ENCODE measurements around the gene SERPINE2.

DNA sequence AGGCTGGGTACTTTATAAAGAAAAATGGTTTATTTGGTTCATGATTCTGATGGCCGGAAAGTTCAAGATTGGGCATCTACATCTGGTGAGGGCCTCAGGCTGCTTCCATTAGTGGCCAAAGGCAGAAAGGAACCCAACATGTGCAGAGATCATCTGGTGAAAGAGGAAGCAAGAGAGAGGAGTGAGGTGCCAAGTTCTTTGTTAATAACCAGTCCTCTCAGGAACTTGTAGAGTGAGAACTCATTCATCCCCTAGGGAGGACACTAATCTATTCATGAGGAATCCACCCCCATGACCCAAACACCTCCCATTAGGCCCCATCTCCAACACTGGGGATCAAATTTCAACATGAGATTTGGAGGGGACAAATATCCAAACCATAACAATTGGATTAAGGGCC lies 17.8 kb upstream of the SERPINE2 start:
- TF ChIP-seq POLR2A (IDR thresholded peaks at IDR 0.05) (no peak), EP300 (IDR thresholded peaks at IDR 0.05) (no peak)
- TF ChIP-seq, protein P1, sequence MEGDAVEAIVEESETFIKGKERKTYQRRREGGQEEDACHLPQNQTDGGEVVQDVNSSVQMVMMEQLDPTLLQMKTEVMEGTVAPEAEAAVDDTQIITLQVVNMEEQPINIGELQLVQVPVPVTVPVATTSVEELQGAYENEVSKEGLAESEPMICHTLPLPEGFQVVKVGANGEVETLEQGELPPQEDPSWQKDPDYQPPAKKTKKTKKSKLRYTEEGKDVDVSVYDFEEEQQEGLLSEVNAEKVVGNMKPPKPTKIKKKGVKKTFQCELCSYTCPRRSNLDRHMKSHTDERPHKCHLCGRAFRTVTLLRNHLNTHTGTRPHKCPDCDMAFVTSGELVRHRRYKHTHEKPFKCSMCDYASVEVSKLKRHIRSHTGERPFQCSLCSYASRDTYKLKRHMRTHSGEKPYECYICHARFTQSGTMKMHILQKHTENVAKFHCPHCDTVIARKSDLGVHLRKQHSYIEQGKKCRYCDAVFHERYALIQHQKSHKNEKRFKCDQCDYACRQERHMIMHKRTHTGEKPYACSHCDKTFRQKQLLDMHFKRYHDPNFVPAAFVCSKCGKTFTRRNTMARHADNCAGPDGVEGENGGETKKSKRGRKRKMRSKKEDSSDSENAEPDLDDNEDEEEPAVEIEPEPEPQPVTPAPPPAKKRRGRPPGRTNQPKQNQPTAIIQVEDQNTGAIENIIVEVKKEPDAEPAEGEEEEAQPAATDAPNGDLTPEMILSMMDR (IDR thresholded peaks at IDR 0.05) = no peak
